Activated T-cell treated with anti-CD3 and anti-CD28 coated beads, Interleukin-2, amount 50 U/mL, for 4 hours (primary cell): Measurements from ENCODE around the gene ADGRE2. TPM values are rescaled to one million over a fixed set of nuclear protein-coding genes. Genes with fewer than 3 reads are reported as not detected.

ENCODE experiments used
- ATAC-seq, 2 donors: fragments of 200-7000 bp; cut with Tn5 transposase; one replicate each; pipeline ENCODE4 v1.10.0; 2021
- DNase-seq: peaks from one replicate; pipeline ENCODE4 v3.0.0-alpha.2; 2020
- H3K27me3 Mint-ChIP-seq: one replicate; pipeline ENCODE4 v1.8.0; 2021; ENCODE audit warnings: low read depth, mixed read lengths
- H3K36me3 Mint-ChIP-seq: one replicate; pipeline ENCODE4 v1.8.0; 2022; ENCODE audit warnings: mixed read lengths; ENCODE audit not compliant: insufficient read depth
- H3K4me1 Mint-ChIP-seq: one replicate; pipeline ENCODE4 v1.8.0; 2021; ENCODE audit warnings: low read depth, mixed read lengths
- H3K4me3 Mint-ChIP-seq: one replicate; pipeline ENCODE4 v1.8.0; 2021; ENCODE audit warnings: mild to moderate bottlenecking, moderate library complexity, mixed read lengths
- H3K9me3 Mint-ChIP-seq: one replicate; pipeline ENCODE4 v1.8.0; 2021; ENCODE audit warnings: mixed read lengths
- total RNA-seq, 3 donors: library from RNA; stranded (reverse); gene quantifications; one replicate each; pipeline ENCODE4 v1.2.1, GENCODE V29; 2021

The ADGRE2 gene
- total RNA-seq, 3 donors from 2014 or later, result 0.87 to 1.6 (median 1.4) TPM

GRCh38 chr19:14689598-14690503, 88.5 kb downstream of the ADGRE2 start, which contains the start of gene ZNF333:
TSS of gene ZNF333 (plus strand) at chr19:14690048. CDS start at chr19:14693492, 3,444 bp downstream.
- Mint-ChIP-seq H3K9me3 (no peaks in the 10 kb centered on the region), H3K4me1 (peaks cover 16% of the 10 kb centered on the region), H3K36me3 (peaks cover 11% of the 10 kb centered on the region), H3K27me3 (no peaks in the 10 kb centered on the region), H3K4me3 (peak within 1 kb of the TSS; percentile 92)
- ATAC-seq (peak; percentile 96 to 97), DNase-seq (peak; percentile 99)

- DNase-seq (no peak), ATAC-seq (no peak)
- Mint-ChIP-seq H3K9me3 (no peaks in the 10 kb centered on the region), H3K27me3 (peaks cover 4% of the 10 kb centered on the region), H3K4me3 (no peak overlapping the region), H3K4me1 (peaks cover 11% of the 10 kb centered on the region), H3K36me3 (no peaks in the 10 kb centered on the region)
Observed at GRCh38 chr19:14686411-14686810, 91.9 kb downstream of the ADGRE2 start.

GRCh38 chr19:14683439-14683838, 94.9 kb downstream of the ADGRE2 start:
- DNase-seq (no peak), ATAC-seq (no peak)
- no peak overlapping the region for H3K4me3 Mint-ChIP-seq
- peaks cover 4% of the 10 kb centered on the region for H3K27me3 Mint-ChIP-seq
- H3K9me3 Mint-ChIP-seq, result no peaks in the 10 kb centered on the region
- H3K36me3 Mint-ChIP-seq, result no peaks in the 10 kb centered on the region
- H3K4me1 Mint-ChIP-seq, result no peaks in the 10 kb centered on the region

Other genes with a start within 250 kb of the ADGRE2 start
- gene TECR, start 249.0 kb downstream of the ADGRE2 start, total RNA-seq, result 10 to 100 TPM; 92.5 to 96.3 (median 94.6) TPM
- gene NDUFB7, start 206.5 kb downstream of the ADGRE2 start, total RNA-seq, result 100 to 1,000 TPM; 161 to 213 (median 175) TPM
- 1 to 10 TPM in 2 of 3 donors, under 1 TPM in 1; 0.95 to 2.3 (median 1.3) TPM for gene CLEC17A, start 195.5 kb downstream of the ADGRE2 start, total RNA-seq
- not detected for gene ADGRE3, start 103.7 kb downstream of the ADGRE2 start, total RNA-seq
- gene ZNF333, start 88.5 kb downstream of the ADGRE2 start, total RNA-seq, result 10 to 100 TPM in 1 of 3 donors, 1 to 10 TPM in 2; 7.1 to 13.9 (median 7.7) TPM
- gene OR7A5, start 56.6 kb upstream of the ADGRE2 start, total RNA-seq, result not detected
- not detected for gene OR7C1, start 56.6 kb upstream of the ADGRE2 start, total RNA-seq
- not detected for gene OR7A10, start 70.4 kb upstream of the ADGRE2 start, total RNA-seq
- not detected for gene OR7A17, start 107.6 kb upstream of the ADGRE2 start, total RNA-seq
- not detected for gene OR7C2, start 162.9 kb upstream of the ADGRE2 start, total RNA-seq
- gene SLC1A6, start 201.3 kb upstream of the ADGRE2 start, total RNA-seq, result not detected